Measurements from ENCODE around the gene PGP.

Gene PGP

GRCh38 chr16:2179576-2179975, 35.1 kb downstream of the PGP start:
- no peak overlapping the region for H3K4me3 ChIP-seq (replicated peaks; ENCODE audit: low read depth, low read length)
- no peak for DNase-seq (ENCODE audit: low read depth)
- TF ChIP-seq CTCF (IDR thresholded peaks at IDR 0.05; ENCODE audit: low read length, missing control alignments): no peak

GRCh38 chr16:2179107-2179501, 35.5 kb downstream of the PGP start:
- no peak for DNase-seq (ENCODE audit: low read depth)
- no peak overlapping the region for H3K4me3 ChIP-seq (replicated peaks; ENCODE audit: low read depth, low read length)
- TF ChIP-seq CTCF (IDR thresholded peaks at IDR 0.05; ENCODE audit: low read length, missing control alignments): no peak

- no peak for TF ChIP-seq CTCF (IDR thresholded peaks at IDR 0.05; ENCODE audit: low read length, missing control alignments)
- peak; percentile 32 for DNase-seq (ENCODE audit: low read depth)
- H3K4me3 ChIP-seq (replicated peaks; ENCODE audit: low read depth, low read length): no peak overlapping the region
Measured at GRCh38 chr16:2178321-2179106, 36.1 kb downstream of the PGP start.

GRCh38 chr16:2177561-2177960, 37.1 kb downstream of the PGP start:
- no peak overlapping the region for H3K4me3 ChIP-seq (replicated peaks; ENCODE audit: low read depth, low read length)
- no peak for DNase-seq (ENCODE audit: low read depth)
- TF ChIP-seq CTCF (IDR thresholded peaks at IDR 0.05; ENCODE audit: low read length, missing control alignments): no peak

- DNase-seq (ENCODE audit: low read depth): no peak
- TF ChIP-seq CTCF (IDR thresholded peaks at IDR 0.05; ENCODE audit: low read length, missing control alignments): no peak
- no peak overlapping the region for H3K4me3 ChIP-seq (replicated peaks; ENCODE audit: low read depth, low read length)
Measured at GRCh38 chr16:2177101-2177500, 37.5 kb downstream of the PGP start.

- TF ChIP-seq CTCF (IDR thresholded peaks at IDR 0.05; ENCODE audit: low read length, missing control alignments): no peak
- no peak overlapping the region for H3K4me3 ChIP-seq (replicated peaks; ENCODE audit: low read depth, low read length)
- DNase-seq (ENCODE audit: low read depth): no peak
Measured at GRCh38 chr16:2176047-2176446, 38.6 kb downstream of the PGP start.

- no peak for DNase-seq (ENCODE audit: low read depth)
- TF ChIP-seq CTCF (IDR thresholded peaks at IDR 0.05; ENCODE audit: low read length, missing control alignments): no peak
- no peak overlapping the region for H3K4me3 ChIP-seq (replicated peaks; ENCODE audit: low read depth, low read length)
Measured at GRCh38 chr16:2175454-2175853, 39.2 kb downstream of the PGP start.
